H1 (cell line): Measurements from ENCODE around the gene FOSB. TPM values are rescaled to one million over a fixed set of nuclear protein-coding genes. Genes with fewer than 3 reads are reported as not detected.
A peak's percentile ranks its signal among the peaks of the same experiment; 100 is the strongest.

Experiments used
- CTCF ChIA-PET: fragments of 300-600 bp; sonication (Branson Sonifier 250); formaldehyde crosslinking; loops from one replicate; lab custom pipeline; 2021; ENCODE audit not compliant: partially characterized antibody; lab: Charles Lee
- POLR2A ChIA-PET: fragments of 300-600 bp; sonication (Branson Sonifier 250); formaldehyde crosslinking; loops from one replicate; lab custom pipeline; 2021; ENCODE audit warnings: inconsistent platforms; ENCODE audit not compliant: partially characterized antibody; lab: Charles Lee
- DNase-seq, 2 experiments: peaks; one replicate each; pipeline versions ENCODE4 v3.0.0 to v3.0.0-alpha.2; 2010 to 2022; ENCODE audit warnings: low spot score in 2 of 2, low read depth in 1 of 2, mixed read lengths in 1 of 2
- FAIRE-seq: peaks from 2 replicates; lab custom pipeline; 2011; peaks lifted over from hg19 to GRCh38; lab: Jason Lieb, UNC
- H2AFZ ChIP-seq: 2 replicates; pipeline ENCODE4 v1.8.1; 2012; ENCODE audit warnings: low read length, inconsistent platforms
- H2AK5ac ChIP-seq: 2 replicates; pipeline ENCODE4 v1.6.1; 2013; ENCODE audit warnings: low read depth, low read length
- H2BK120ac ChIP-seq: replicated peaks from 2 replicates; pipeline ENCODE3; 2013; ENCODE audit warnings: low read depth, low read length, inconsistent platforms
- H2BK12ac ChIP-seq: 2 replicates; pipeline ENCODE4 v1.6.1; 2013; ENCODE audit warnings: low read depth, low read length
- H2BK15ac ChIP-seq: 2 replicates; pipeline ENCODE4 v1.6.1; 2013; ENCODE audit warnings: low read length
- H2BK20ac ChIP-seq: 2 replicates; pipeline ENCODE4 v1.6.1; 2013; ENCODE audit warnings: low read length
- H2BK5ac ChIP-seq: 2 replicates; pipeline ENCODE4 v1.6.1; 2013; ENCODE audit warnings: low read depth, low read length
- H3K14ac ChIP-seq: 2 replicates; pipeline ENCODE4 v1.6.1; 2013; ENCODE audit warnings: inconsistent platforms; ENCODE audit not compliant: insufficient read length
- H3K18ac ChIP-seq: 2 replicates; pipeline ENCODE4 v1.6.1; 2013; ENCODE audit warnings: low read length; ENCODE audit errors: extremely low read depth
- H3K23ac ChIP-seq: 2 replicates; pipeline ENCODE4 v1.6.1; 2013; ENCODE audit warnings: inconsistent platforms; ENCODE audit not compliant: insufficient read length
- H3K23me2 ChIP-seq: 2 replicates; pipeline ENCODE4 v1.6.1; 2013; ENCODE audit warnings: low read depth, low read length
- H3K27ac ChIP-seq: 2 replicates; pipeline ENCODE4 v1.6.1; 2011; ENCODE audit warnings: low read depth, low read length, inconsistent platforms
- H3K27me3 ChIP-seq, 4 experiments: replicated peaks in 1 of 4; 1 replicate in 1 of 4; 2 replicates in 3 of 4; pipeline versions ENCODE4 v1.6.1 to v1.8.1; 2011 to 2013; ENCODE audit warnings: low read length in 3 of 4, mild to moderate bottlenecking in 3 of 4, inconsistent platforms in 2 of 4, mixed read lengths in 2 of 4, moderate library complexity in 1 of 4; ENCODE audit not compliant: control insufficient read depth in 3 of 4, insufficient read depth in 3 of 4; ENCODE audit errors: extremely low read depth in 1 of 4
- H3K36me3 ChIP-seq, 4 experiments: 2 replicates each; pipeline versions ENCODE4 v1.6.1 to v1.8.1; 2011 to 2013; ENCODE audit warnings: mild to moderate bottlenecking in 4 of 4, low read length in 3 of 4, moderate library complexity in 2 of 4, control low read depth in 1 of 4, inconsistent platforms in 1 of 4; ENCODE audit not compliant: insufficient read depth in 4 of 4, control insufficient read depth in 2 of 4
- H3K4ac ChIP-seq: replicated peaks from 2 replicates; pipeline ENCODE3; 2013; ENCODE audit warnings: low read length, low read depth, mixed read lengths, inconsistent platforms; ENCODE audit not compliant: insufficient read length
- H3K4me1 ChIP-seq, 4 experiments: replicated peaks in 1 of 4; 1 replicate in 1 of 4; 2 replicates in 3 of 4; pipeline versions ENCODE4 v1.6.1 to v1.8.1; 2011 to 2013; ENCODE audit warnings: low read length in 3 of 4, inconsistent platforms in 2 of 4, mixed read lengths in 1 of 4; ENCODE audit not compliant: insufficient read depth in 4 of 4, control insufficient read depth in 3 of 4
- H3K4me2 ChIP-seq, 2 experiments: 2 replicates each; pipeline versions ENCODE4 v1.6.1 to v1.8.1; 2011 to 2013; ENCODE audit warnings: low read depth in 2 of 2, low read length in 2 of 2, control low read depth in 1 of 2, inconsistent platforms in 1 of 2, mild to moderate bottlenecking in 1 of 2; ENCODE audit not compliant: insufficient read depth in 1 of 2
- H3K4me3 ChIP-seq, 4 experiments: fragments of 200-600, 300-600 bp in 1 of 4; sonication (generic), shearing (Covaris generic), sonication (Bioruptor Twin) in 1 of 4; 2 replicates each; pipeline versions ENCODE4 v1.5.1 to v1.8.1; 2011 to 2016; ENCODE audit warnings: low read length in 4 of 4, low read depth in 3 of 4, control low read depth in 2 of 4, inconsistent platforms in 2 of 4, mild to moderate bottlenecking in 2 of 4, mixed read lengths in 1 of 4, moderate library complexity in 1 of 4; ENCODE audit not compliant: insufficient read depth in 2 of 4; ENCODE audit errors: extremely low read depth in 1 of 4
- H3K56ac ChIP-seq: replicated peaks from 2 replicates; pipeline ENCODE3; 2013; ENCODE audit warnings: low read depth, mild to moderate bottlenecking, mixed read lengths, low read length, inconsistent platforms; ENCODE audit not compliant: insufficient read length
- H3K79me1 ChIP-seq: 2 replicates; pipeline ENCODE4 v1.6.1; 2013; ENCODE audit warnings: low read depth, low read length, control low read depth
- H3K79me2 ChIP-seq, 2 experiments: 2 replicates each; pipeline versions ENCODE4 v1.6.1 to v1.8.1; 2012 to 2013; ENCODE audit warnings: low read length in 2 of 2, mild to moderate bottlenecking in 2 of 2, inconsistent platforms in 1 of 2; ENCODE audit not compliant: insufficient read depth in 2 of 2, control insufficient read depth in 1 of 2
- H3K9ac ChIP-seq, 4 experiments: replicated peaks in 1 of 4; 1 replicate in 1 of 4; 2 replicates in 3 of 4; pipeline versions ENCODE4 v1.6.1 to v1.8.1; 2011 to 2013; ENCODE audit warnings: low read depth in 3 of 4, low read length in 3 of 4, control low read depth in 2 of 4, mild to moderate bottlenecking in 2 of 4, moderate library complexity in 2 of 4, inconsistent platforms in 1 of 4; ENCODE audit errors: extremely low read depth in 1 of 4
- H3K9me3 ChIP-seq, 2 experiments: 2 replicates each; pipeline versions ENCODE4 v1.6.1 to v1.8.1; 2012 to 2013; ENCODE audit warnings: mild to moderate bottlenecking in 2 of 2, moderate library complexity in 2 of 2, control low read depth in 1 of 2, inconsistent platforms in 1 of 2, low read depth in 1 of 2, low read length in 1 of 2, mixed read lengths in 1 of 2; ENCODE audit not compliant: insufficient read depth in 2 of 2
- H4K20me1 ChIP-seq, 2 experiments: replicated peaks in 1 of 2; 2 replicates each; pipeline versions ENCODE3 to v1.8.1; 2011 to 2013; ENCODE audit warnings: inconsistent platforms in 2 of 2, low read length in 2 of 2, mild to moderate bottlenecking in 1 of 2; ENCODE audit not compliant: insufficient read depth in 2 of 2, control insufficient read depth in 1 of 2
- H4K5ac ChIP-seq: 2 replicates; pipeline ENCODE4 v1.6.1; 2013; ENCODE audit warnings: low read length, low read depth, mixed read lengths, inconsistent platforms; ENCODE audit not compliant: insufficient read length
- H4K8ac ChIP-seq: 2 replicates; pipeline ENCODE4 v1.8.0; 2013; ENCODE audit warnings: mild to moderate bottlenecking, moderate library complexity, low read length, inconsistent platforms; ENCODE audit not compliant: insufficient read depth; ENCODE audit errors: extremely low read depth
- H4K91ac ChIP-seq: replicated peaks from 2 replicates; pipeline ENCODE3; 2013; ENCODE audit warnings: low read length, mixed read lengths, inconsistent platforms; ENCODE audit not compliant: insufficient read length
- BRCA1 ChIP-seq: IDR thresholded peaks from 2 replicates; pipeline ENCODE4 v1.6.1; 2012; ENCODE audit warnings: low read depth, low read length, improper control_type of control experiment
- CBX8 ChIP-seq: fragments of 300-800, 300-1000 bp; sonication (generic); IDR thresholded peaks from 2 replicates; pipeline ENCODE4 v1.7.1; 2016; ENCODE audit warnings: low read depth, low read length, borderline replicate concordance
- CTBP2 ChIP-seq: IDR thresholded peaks from 2 replicates; pipeline ENCODE4 v1.7.0; 2011; ENCODE audit warnings: borderline replicate concordance, mild to moderate bottlenecking, moderate library complexity, mixed read lengths, low read length; ENCODE audit not compliant: insufficient read depth, insufficient read length
- FOSL1 ChIP-seq: IDR thresholded peaks from 2 replicates; pipeline ENCODE4 v1.6.1; 2011; ENCODE audit warnings: mild to moderate bottlenecking, low read depth, low read length, moderate library complexity; ENCODE audit not compliant: insufficient read depth
- HDAC2 ChIP-seq, 2 experiments: fragments of 300-600 bp in 1 of 2; sonication (generic) in 1 of 2; IDR thresholded peaks; 2 replicates each; pipeline ENCODE4 v1.6.1; 2011 to 2012; ENCODE audit warnings: low read depth in 2 of 2, low read length in 2 of 2, mild to moderate bottlenecking in 2 of 2, moderate library complexity in 2 of 2, borderline replicate concordance in 1 of 2, inconsistent platforms in 1 of 2
- JUND ChIP-seq: IDR thresholded peaks from 2 replicates; pipeline ENCODE4 v1.6.1; 2011; ENCODE audit warnings: mild to moderate bottlenecking, improper control_type of control experiment, low read length
- KDM1A ChIP-seq: fragments of 200-600, 300-600 bp; sonication (generic); IDR thresholded peaks from 2 replicates; pipeline ENCODE4 v1.7.1; 2016; ENCODE audit warnings: mild to moderate bottlenecking, low read length, borderline replicate concordance
- KDM4A ChIP-seq: IDR thresholded peaks from one replicate; pipeline ENCODE4 v1.7.1; 2012; ENCODE audit warnings: low read depth, mild to moderate bottlenecking, moderate library complexity, low read length, inconsistent platforms; ENCODE audit not compliant: severe bottlenecking
- MAFK ChIP-seq: IDR thresholded peaks from 2 replicates; pipeline ENCODE4 v1.6.1; 2012; ENCODE audit warnings: low read depth, mild to moderate bottlenecking, improper control_type of control experiment, low read length
- RAD21 ChIP-seq, 2 experiments: IDR thresholded peaks in 1 of 2; conservative IDR thresholded peaks in 1 of 2; 2 replicates each; pipeline ENCODE4 v1.6.1; 2011; ENCODE audit warnings: low read depth in 2 of 2, low read length in 2 of 2, improper control_type of control experiment in 1 of 2, inconsistent platforms in 1 of 2, mild to moderate bottlenecking in 1 of 2, moderate library complexity in 1 of 2
- SIX5 ChIP-seq: IDR thresholded peaks from 2 replicates; pipeline ENCODE4 v1.6.1; 2011; ENCODE audit warnings: mild to moderate bottlenecking, low read depth, low read length
- SP2 ChIP-seq: IDR thresholded peaks from 2 replicates; pipeline ENCODE4 v1.6.1; 2012; ENCODE audit warnings: mild to moderate bottlenecking, low read length, inconsistent platforms
- SRF ChIP-seq: IDR thresholded peaks from 2 replicates; pipeline ENCODE4 v1.6.1; 2011; ENCODE audit warnings: mild to moderate bottlenecking, low read depth, low read length, moderate library complexity
- YY1 ChIP-seq: IDR thresholded peaks from 2 replicates; pipeline ENCODE4 v1.6.1; 2011; ENCODE audit warnings: low read depth, mild to moderate bottlenecking, low read length
- WGBS, 2 experiments: shearing (Covaris generic) in 1 of 2; methylation state at CpG; one replicate each; pipeline versions ENCODE4 v1.1.6 to v1.1.7; 2013 to 2015; ENCODE audit warnings: low lambda C conversion rate in 2 of 2, mixed read lengths in 2 of 2, inconsistent platforms in 1 of 2, low coverage in 1 of 2, missing lambda C conversion rate in 1 of 2; ENCODE audit not compliant: insufficient replicate concordance in 2 of 2, insufficient coverage in 1 of 2, insufficient read length in 1 of 2; ENCODE audit errors: extremely low coverage in 1 of 2, missing lambda C conversion rate in 1 of 2; 5-methylcytosine and 5-hydroxymethylcytosine counted together
- polyA plus RNA-seq, 7 experiments: library from polyadenylated mRNA; depleted of rRNA in 3 of 7; stranded (reverse) in 5 of 7; unstranded in 2 of 7; fragments of >200 nt in 5 of 7; fragments of 200-250 nt in 2 of 7; gene quantifications; 1 replicate in 5 of 7; 2 replicates in 1 of 7; 4 replicates in 1 of 7; pipeline versions ENCODE4 v1.2.1 to v1.2.3, GENCODE V29; 2011 to 2013; ENCODE audit warnings: missing spikeins in 2 of 7, mixed read lengths in 2 of 7
- total RNA-seq: library from RNA; stranded (reverse); fragmentation: NEBNext Ultra II Directional; extraction: Animal tissue kit (Norgen Biotek cat#: 25700); gene quantifications from 2 replicates; pipeline ENCODE4 v1.2.1, GENCODE V29; 2021

The FOSB gene
- total and polyA plus RNA-seq, 2 of the 8 experiments (the other 6 are each of a cell fraction or from before 2014, with no cell fraction given), result 0.44 to 2.7 TPM

- WGBS, 2 experiments, result 89% methylated on average over 6 of the region's 6 CpGs; no CpG with 5 or more reads in 1 of the 2 experiments
- CTCF ChIA-PET, result interaction anchor here (1.0 to 6.3 kb wide), 9 partner anchors 8 to 196 kb away, joined by 3 to 145 read pairs (median 9); partner anchors contain the start of gene FOSB
- TF ChIP-seq YY1 (no peak), CTBP2 (no peak), SP2 (no peak), JUND (no peak), HDAC2 (IDR thresholded peaks at IDR 0.05; ENCODE audit: borderline replicate concordance in 1 of 2, low read depth in 2 of 2, low read length in 2 of 2) (peak in 1 of 2 experiments; percentile 93; a peak in 1 of 4 replicates), MAFK (peak; percentile 94), KDM4A (no peak), BRCA1 (no peak), FOSL1 (no peak), SRF (no peak), RAD21 (IDR thresholded peaks at IDR 0.05 in 1 of 2, conservative IDR thresholded peaks at IDR 0.05 in 1 of 2; ENCODE audit: low read depth in 2 of 2, low read length in 2 of 2) (peak; percentile 37 to 44), CBX8 (no peak), KDM1A (peak; percentile 98), SIX5 (no peak)
Measured at GRCh38 chr19:45446295-45446694, 21.5 kb upstream of the FOSB start.

More at GRCh38 chr19:45446295-45446694, 21.5 kb upstream of the FOSB start:
- no peaks in the 10 kb centered on the region for H4K20me1 ChIP-seq
- H3K4me3 ChIP-seq, result no peak overlapping the region
- no peak overlapping the region for H2BK12ac ChIP-seq
- H3K4me1 ChIP-seq, result peaks cover 6 to 20% (median 11%) of the 10 kb centered on the region in 4 experiments
- POLR2A ChIA-PET, result interaction anchor here (1.3 to 1.9 kb wide), 4 partner anchors 9 to 31 kb away, joined by 7 to 12 read pairs (median 8); partner anchors contain the start of gene FOSB
- peaks cover 23% of the 10 kb centered on the region for H3K23me2 ChIP-seq
- no peaks in the 10 kb centered on the region for H3K9me3 ChIP-seq
- H3K27ac ChIP-seq, result no peak overlapping the region
- no peaks in the 10 kb centered on the region for H3K79me1 ChIP-seq
- H3K18ac ChIP-seq, result no peak overlapping the region
- H3K9ac ChIP-seq, result no peak overlapping the region
- H3K14ac ChIP-seq, result no peak overlapping the region
- H2BK120ac ChIP-seq, result no peak overlapping the region
- no peak overlapping the region for H2BK5ac ChIP-seq
- H2AK5ac ChIP-seq, result no peak overlapping the region; the same call in 1 of the 2 replicates
- H2BK20ac ChIP-seq, result no peak overlapping the region
- H4K91ac ChIP-seq, result no peak overlapping the region
- H3K4me2 ChIP-seq, result no peak overlapping the region
- H4K8ac ChIP-seq, result no peak overlapping the region
- no peaks in the 10 kb centered on the region for H3K79me2 ChIP-seq
- no peaks in the 10 kb centered on the region for H3K36me3 ChIP-seq
- no peak overlapping the region for H2AFZ ChIP-seq
- H3K56ac ChIP-seq, result no peak overlapping the region
- H4K5ac ChIP-seq, result no peak overlapping the region
- H3K27me3 ChIP-seq, result peaks cover 0 to 12% (median 10%) of the 10 kb centered on the region in 4 experiments; a peak in 6 of 7 replicates
- no peak overlapping the region for H3K23ac ChIP-seq
- FAIRE-seq (no peak), DNase-seq (no peak)
- H2BK15ac ChIP-seq, result peak overlapping the region; percentile 72
- H3K4ac ChIP-seq, result no peak overlapping the region
